IMR-90 (cell line): ENCODE measurements around the gene ZNF57. TPM values are rescaled to one million over a fixed set of nuclear protein-coding genes. Genes with fewer than 3 reads are reported as not detected.

Experiments used
- ATAC-seq: fragments of 200-7000 bp; cut with Tn5 transposase; 2 replicates; pipeline ENCODE4 v1.9.1; 2020; ENCODE audit warnings: low read depth, mild to moderate bottlenecking, moderate library complexity
- BruUV-seq: library from RNA; stranded (reverse); fragments of 400-500 nt; replicated peaks from 2 replicates; lab custom pipeline; 2021; lab: Mats Ljungman, UMichigan
- CTCF ChIA-PET: fragments of 300-600 bp; formaldehyde crosslinking; extraction: SDS; loops from one replicate; lab custom pipeline; 2021; ENCODE audit warnings: antibody characterized with exemption; lab: Yijun Ruan, JAX
- POLR2A ChIA-PET: fragments of 300-600 bp; sonication (Branson Sonifier 250); formaldehyde crosslinking; loops from one replicate; lab custom pipeline; 2022; ENCODE audit warnings: antibody characterized with exemption; ENCODE audit not compliant: unreplicated experiment; lab: Charles Lee
- DNase-seq: peaks from one replicate; pipeline ENCODE4 v3.0.0; 2013
- H2AFZ ChIP-seq: replicated peaks from 2 replicates; pipeline ENCODE3; 2013; ENCODE audit warnings: low read length, mild to moderate bottlenecking; ENCODE audit not compliant: poor library complexity
- H2AK5ac ChIP-seq: 2 replicates; pipeline ENCODE4 v1.6.1; 2013; ENCODE audit warnings: low read depth, low read length, inconsistent platforms
- H2AK9ac ChIP-seq: replicated peaks from 2 replicates; pipeline ENCODE3; 2013; ENCODE audit warnings: mild to moderate bottlenecking, low read depth, low read length, moderate library complexity; ENCODE audit not compliant: poor library complexity
- H2BK120ac ChIP-seq: 2 replicates; pipeline ENCODE4 v1.6.1; 2013; ENCODE audit warnings: low read depth, low read length, inconsistent platforms
- H2BK15ac ChIP-seq: 3 replicates; pipeline ENCODE4 v1.6.1; 2013; ENCODE audit warnings: low read depth, low read length, inconsistent platforms
- H2BK20ac ChIP-seq: 2 replicates; pipeline ENCODE4 v1.6.1; 2013; ENCODE audit warnings: low read depth, mild to moderate bottlenecking, inconsistent platforms, low read length, moderate library complexity
- H2BK5ac ChIP-seq: 2 replicates; pipeline ENCODE4 v1.6.1; 2013; ENCODE audit warnings: mild to moderate bottlenecking, low read depth, low read length, inconsistent platforms; ENCODE audit not compliant: poor library complexity, severe bottlenecking
- H3K14ac ChIP-seq: replicated peaks from 2 replicates; pipeline ENCODE4 v1.6.1; 2013; ENCODE audit warnings: low read depth, low read length, inconsistent platforms
- H3K18ac ChIP-seq: 2 replicates; pipeline ENCODE4 v1.6.1; 2013; ENCODE audit warnings: low read depth, low read length, control low read depth
- H3K23ac ChIP-seq: 2 replicates; pipeline ENCODE4 v1.6.1; 2013; ENCODE audit warnings: low read depth, low read length, inconsistent platforms
- H3K27ac ChIP-seq: 2 replicates; pipeline ENCODE4 v1.5.1; 2013; ENCODE audit warnings: mild to moderate bottlenecking, control low read depth, low read length; ENCODE audit not compliant: insufficient read depth
- H3K27me3 ChIP-seq: 2 replicates; pipeline ENCODE4 v1.6.1; 2013; ENCODE audit warnings: low read length; ENCODE audit not compliant: control insufficient read depth, insufficient read depth
- H3K36me3 ChIP-seq: 2 replicates; pipeline ENCODE4 v1.6.1; 2013; ENCODE audit warnings: low read length, mixed read lengths; ENCODE audit not compliant: control insufficient read depth, insufficient read depth
- H3K4ac ChIP-seq: 2 replicates; pipeline ENCODE4 v1.6.1; 2013; ENCODE audit warnings: low read depth, low read length, inconsistent platforms
- H3K4me1 ChIP-seq: 2 replicates; pipeline ENCODE4 v1.6.1; 2013; ENCODE audit warnings: low read length, mixed read lengths; ENCODE audit not compliant: control insufficient read depth, insufficient read depth
- H3K4me2 ChIP-seq: 2 replicates; pipeline ENCODE4 v1.6.1; 2013; ENCODE audit warnings: low read depth, mild to moderate bottlenecking, control low read depth, low read length, moderate library complexity
- H3K4me3 ChIP-seq: 2 replicates; pipeline ENCODE4 v1.5.1; 2013; ENCODE audit warnings: low read depth, mild to moderate bottlenecking, control low read depth, low read length, moderate library complexity; ENCODE audit not compliant: insufficient read depth
- H3K56ac ChIP-seq: 2 replicates; pipeline ENCODE4 v1.6.1; 2013; ENCODE audit warnings: low read length, inconsistent platforms; ENCODE audit not compliant: insufficient read depth; ENCODE audit errors: extremely low read depth
- H3K79me1 ChIP-seq, 2 experiments: 2 replicates each; pipeline ENCODE4 v1.6.1; 2013; ENCODE audit warnings: low read length in 2 of 2, inconsistent platforms in 1 of 2, low read depth in 1 of 2
- H3K9ac ChIP-seq: 2 replicates; pipeline ENCODE4 v1.6.1; 2013; ENCODE audit warnings: low read depth, low read length, control low read depth
- H3K9me1 ChIP-seq: 2 replicates; pipeline ENCODE4 v1.6.1; 2013; ENCODE audit warnings: low read length, inconsistent platforms; ENCODE audit not compliant: insufficient read depth
- H3K9me3 ChIP-seq: 2 replicates; pipeline ENCODE4 v1.6.1; 2013; ENCODE audit warnings: low read length; ENCODE audit not compliant: control insufficient read depth, insufficient read depth
- H4K20me1 ChIP-seq: 2 replicates; pipeline ENCODE4 v1.6.1; 2013; ENCODE audit warnings: low read length, inconsistent platforms; ENCODE audit not compliant: insufficient read depth
- H4K5ac ChIP-seq: 2 replicates; pipeline ENCODE4 v1.6.1; 2013; ENCODE audit warnings: mild to moderate bottlenecking, low read depth, low read length, control low read depth
- H4K8ac ChIP-seq, 2 experiments: 2 replicates each; pipeline ENCODE4 v1.6.1; 2013; ENCODE audit warnings: low read depth in 2 of 2, low read length in 2 of 2, control low read depth in 1 of 2, inconsistent platforms in 1 of 2
- H4K91ac ChIP-seq: 2 replicates; pipeline ENCODE4 v1.6.1; 2013; ENCODE audit warnings: low read depth, low read length, inconsistent platforms; ENCODE audit not compliant: insufficient read depth
- BHLHE40 ChIP-seq: fragments of 150-350 bp; IDR thresholded peaks from 2 replicates; pipeline ENCODE4 v1.6.1; 2016; ENCODE audit warnings: mild to moderate bottlenecking, low read depth, low read length
- CEBPB ChIP-seq: IDR thresholded peaks from 2 replicates; pipeline ENCODE4 v1.6.1; 2012; ENCODE audit warnings: low read depth, low read length, improper control_type of control experiment
- CTCF ChIP-seq: conservative IDR thresholded peaks from 2 replicates; pipeline ENCODE4 v1.5.1; 2012; ENCODE audit warnings: mild to moderate bottlenecking, low read depth, low read length, improper control_type of control experiment
- FOS ChIP-seq: fragments of 150-350 bp; IDR thresholded peaks from 2 replicates; pipeline ENCODE4 v1.6.1; 2016; ENCODE audit warnings: low read depth, low read length
- MAZ ChIP-seq: IDR thresholded peaks from 2 replicates; pipeline ENCODE4 v1.6.1; 2012; ENCODE audit warnings: low read depth, mild to moderate bottlenecking, low read length, improper control_type of control experiment, moderate library complexity, borderline replicate concordance
- NFE2L2 ChIP-seq: fragments of 150-350 bp; IDR thresholded peaks from 2 replicates; pipeline ENCODE4 v1.6.1; 2016; ENCODE audit warnings: low read depth, mild to moderate bottlenecking, low read length
- RAD21 ChIP-seq: IDR thresholded peaks from 2 replicates; pipeline ENCODE4 v1.6.1; 2012; ENCODE audit warnings: low read length, improper control_type of control experiment
- RCOR1 ChIP-seq: IDR thresholded peaks from 2 replicates; pipeline ENCODE4 v1.6.1; 2012; ENCODE audit warnings: mild to moderate bottlenecking, low read length, improper control_type of control experiment; ENCODE audit not compliant: insufficient replicate concordance
- SMC3 ChIP-seq: fragments of 150-350 bp; IDR thresholded peaks from 2 replicates; pipeline ENCODE4 v1.6.1; 2016; ENCODE audit warnings: low read depth, mild to moderate bottlenecking, antibody characterized with exemption, low read length, moderate library complexity
- WGBS, 2 experiments: methylation state at CpG; one replicate each; pipeline versions ENCODE4 v1.1.5 to v1.1.7; 2013; ENCODE audit warnings: missing lambda C conversion rate in 2 of 2; ENCODE audit not compliant: insufficient read length in 1 of 2; ENCODE audit errors: extremely low coverage in 2 of 2; 5-methylcytosine and 5-hydroxymethylcytosine counted together
- dilution Hi-C: fragments of 300-500 bp; cut with HindIII; formaldehyde crosslinking; loops from one replicate; pipeline ENCODE4 v1.14.3; 2018; ENCODE audit warnings: low sequenced_read_pairs; ENCODE audit not compliant: unreplicated experiment
- in situ Hi-C: fragments of 300-500 bp; cut with MboI; formaldehyde crosslinking; loops from 3 replicates; pipeline ENCODE4 v1.14.3; 2019; ENCODE audit warnings: low sequenced_read_pairs, inconsistent platforms, mixed read lengths
- intact Hi-C: fragments of 100-400 bp; cut with micrococcal nuclease; formaldehyde crosslinking; loops from 2 replicates; pipeline ENCODE4 v1.10.0; 2022
- polyA plus RNA-seq, 3 experiments: library from polyadenylated mRNA; depleted of rRNA; stranded (reverse); fragments of >200 nt; gene quantifications; 2 replicates each; pipeline ENCODE4 v1.2.3, GENCODE V29; 2012; ENCODE audit warnings: low replicate concordance in 1 of 3
- total RNA-seq: library from RNA; depleted of rRNA; stranded (reverse); fragments of >200 nt; gene quantifications from 2 replicates; pipeline ENCODE4 v1.2.3, GENCODE V29; 2012

ZNF57 gene
- total and polyA plus RNA-seq, 2 of the 4 experiments (the other 2 are of a cell fraction): 2.2 to 8.6 TPM

GRCh38 chr19:2962018-2962670, 61.4 kb downstream of the ZNF57 start:
- no peaks in the 10 kb centered on the region for H3K4me1 ChIP-seq
- ChIA-PET POLR2A (no interaction called here), CTCF (interaction anchor here (0.6 to 1.4 kb wide), 6 partner anchors 11 to 182 kb away, joined by 3 read pairs; no protein-coding TSS in a partner anchor)
- no peak overlapping the region for H3K4ac ChIP-seq
- TF ChIP-seq FOS (peak; percentile 61; the same call in 1 of the 2 replicates), CTCF (peak; percentile 95), MAZ (peak; percentile 92; the same call in 1 of the 2 replicates), RCOR1 (no peak), SMC3 (peak; percentile 62), CEBPB (peak; percentile 41), BHLHE40 (0 out of 2 replicates have a peak, but pooled peaks have one; percentile 23), NFE2L2 (no peak), RAD21 (peak; percentile 85)
- no peaks in the 10 kb centered on the region for H3K9me1 ChIP-seq
- peak; percentile 99 for ATAC-seq
- peak overlapping the region; percentile 85 for H3K4me2 ChIP-seq
- no peak overlapping the region for H2BK5ac ChIP-seq
- H3K14ac ChIP-seq: 0 out of 2 replicates have a peak overlapping the region, but pooled peaks have one; percentile 19
- H3K56ac ChIP-seq: no peak overlapping the region
- H2AFZ ChIP-seq: peak overlapping the region; percentile 67
- H2BK15ac ChIP-seq: no peak overlapping the region
- H3K18ac ChIP-seq: no peak overlapping the region
- H4K5ac ChIP-seq: peak overlapping the region; percentile 70; the same call in 1 of the 2 replicates
- H3K79me1 ChIP-seq: no peaks in the 10 kb centered on the region
- intact Hi-C loops: loop anchor here (1.0 kb wide), 2 partner anchors 142 to 201 kb away; no protein-coding TSS in a partner anchor
- no TSS peak for BruUV-seq
- peak overlapping the region; percentile 15 for H2AK9ac ChIP-seq
- peak; percentile 89 for DNase-seq
- H3K36me3 ChIP-seq: no peaks in the 10 kb centered on the region
- H4K8ac ChIP-seq: peak overlapping the region in 1 of 2 experiments; percentile 74; a peak in 1 of 4 replicates
- H4K91ac ChIP-seq: no peak overlapping the region
- H3K9ac ChIP-seq: no peak overlapping the region
- no peak overlapping the region for H3K27ac ChIP-seq
- H3K27me3 ChIP-seq: peaks cover 3% of the 10 kb centered on the region
- H3K4me3 ChIP-seq: peak overlapping the region; percentile 14; the same call in 1 of the 2 replicates
- H3K23ac ChIP-seq: no peak overlapping the region
- H2AK5ac ChIP-seq: no peak overlapping the region
- in situ Hi-C loops: loop anchor here (25.0 kb wide), 1 partner anchor 525 kb away; the partner anchor contains the start of genes SMIM24 and SMIM44
- WGBS, 2 experiments: 70% methylated on average over 2 of the region's 17 CpGs; no CpG with 5 or more reads in 1 of the 2 experiments
- dilution Hi-C loops: no loop called here
- no peaks in the 10 kb centered on the region for H4K20me1 ChIP-seq
- no peak overlapping the region for H2BK120ac ChIP-seq
- H2BK20ac ChIP-seq: no peak overlapping the region
- H3K9me3 ChIP-seq: no peaks in the 10 kb centered on the region
